Measurements from ENCODE around the gene NMNAT2. TPM values are rescaled to one million over a fixed set of nuclear protein-coding genes. Genes with fewer than 3 reads are reported as not detected.

NMNAT2 gene
- total RNA-seq, 1 experiment from 2014 or later = 11.4 TPM

- H3K9me3 Mint-ChIP-seq = no peaks in the 10 kb centered on the region
- no peak overlapping the region for H3K9ac ChIP-seq (ENCODE audit: extremely low read depth, insufficient read length, low read length)
- no peak overlapping the region for H2BK120ac ChIP-seq (ENCODE audit: low read depth, low read length, poor library complexity, severe bottlenecking)
- H2BK20ac ChIP-seq (ENCODE audit: low read depth, low read length, poor library complexity, severe bottlenecking) = no peak overlapping the region
- no peak overlapping the region for H4K5ac ChIP-seq (ENCODE audit: insufficient read length, low read depth, low read length)
- no peak overlapping the region for H3K4me2 ChIP-seq (ENCODE audit: insufficient read depth, insufficient read length, low read length)
- no peak for DNase-seq
- no peak overlapping the region for H3K4me3 Mint-ChIP-seq
- peak; percentile 38; the same call in 1 of the 3 replicates for TF ChIP-seq CTCF (conservative IDR thresholded peaks at IDR 0.05)
- no peak overlapping the region for H2BK5ac ChIP-seq (ENCODE audit: insufficient read length, low read length)
- no peaks in the 10 kb centered on the region for H3K79me1 ChIP-seq (ENCODE audit: insufficient read depth, low read depth, low read length, poor library complexity, severe bottlenecking)
- no peaks in the 10 kb centered on the region for H3K23me2 ChIP-seq (ENCODE audit: insufficient read length, low read depth, low read length, poor library complexity, severe bottlenecking)
- no CpG with 5 or more reads among the region's 11 CpGs for WGBS (ENCODE audit: extremely low coverage, insufficient read length, low lambda C conversion rate)
- no peaks in the 10 kb centered on the region for H3K27me3 ChIP-seq (ENCODE audit: insufficient read depth, low read length)
- H3K23ac ChIP-seq (ENCODE audit: insufficient read length, low read depth, low read length) = no peak overlapping the region
- no peak overlapping the region for H3K4ac ChIP-seq (ENCODE audit: low read depth, low read length)
- H3K14ac ChIP-seq (ENCODE audit: insufficient read depth, low read length) = no peak overlapping the region
- no peak overlapping the region for H2AFZ ChIP-seq (ENCODE audit: low read length)
- H3K4me1 Mint-ChIP-seq = peaks cover 14 to 21% of the 10 kb centered on the region in 2 experiments
- no peak overlapping the region for H2BK12ac ChIP-seq (ENCODE audit: insufficient read length, low read depth, low read length)
- H3K36me3 Mint-ChIP-seq (ENCODE audit: insufficient read depth in 1 of 3, low read depth in 3 of 3) = no peaks in the 10 kb centered on the region
- H2BK15ac ChIP-seq (ENCODE audit: low read depth, low read length) = no peak overlapping the region
- H3K27ac Mint-ChIP-seq = 0 out of 7 replicates have a peak overlapping the region, but pooled peaks of 1 of the 3 experiments have one; percentile 35
- no peak overlapping the region for H3K56ac ChIP-seq (ENCODE audit: insufficient read length, low read depth, low read length)
- no peaks in the 10 kb centered on the region for H3K9me3 ChIP-seq (ENCODE audit: control insufficient read depth, low read depth, low read length)
- H4K91ac ChIP-seq (ENCODE audit: insufficient read length, low read depth, low read length) = no peak overlapping the region
- H2AK5ac ChIP-seq (ENCODE audit: insufficient read length, low read length) = no peak overlapping the region
- H4K20me1 ChIP-seq (ENCODE audit: control insufficient read depth, insufficient read depth, insufficient read length) = no peaks in the 10 kb centered on the region
- H4K8ac ChIP-seq (replicated peaks; ENCODE audit: insufficient read length, low read depth, low read length) = no peak overlapping the region
- H3T11ph ChIP-seq (ENCODE audit: low read length) = no peak overlapping the region
- no peaks in the 10 kb centered on the region for H3K79me2 ChIP-seq (ENCODE audit: insufficient read depth, low read length)
- H3K18ac ChIP-seq (ENCODE audit: insufficient read length, low read depth, low read length) = no peak overlapping the region
- H3K27me3 Mint-ChIP-seq (ENCODE audit: low read depth) = no peaks in the 10 kb centered on the region
- no peaks in the 10 kb centered on the region for H3K4me1 ChIP-seq (ENCODE audit: insufficient read depth, low read length)
- H3K27ac ChIP-seq (ENCODE audit: insufficient read length, low read depth, low read length) = no peak overlapping the region
These were observed 49.7 kb downstream of the NMNAT2 start for GRCh38 chr1:183368213-183369108.
